Stimulated activated CD8-positive, alpha-beta memory T cell treated with anti-CD3 and anti-CD28 coated beads, Interleukin-15, amount 100 ng/mL, for 24 hours (primary cell): ENCODE data around the gene PCSK6.
"Not testable (repeated sequence)": the region's sequence is repeated elsewhere in the genome, so short reads cannot be mapped to it uniquely, and the experiment has no call there.

Experiments
- DNase-seq: peaks from one replicate; pipeline ENCODE4 v3.0.0-alpha.2; 2020; ENCODE audit warnings: low read depth

The PCSK6 gene

DNA sequence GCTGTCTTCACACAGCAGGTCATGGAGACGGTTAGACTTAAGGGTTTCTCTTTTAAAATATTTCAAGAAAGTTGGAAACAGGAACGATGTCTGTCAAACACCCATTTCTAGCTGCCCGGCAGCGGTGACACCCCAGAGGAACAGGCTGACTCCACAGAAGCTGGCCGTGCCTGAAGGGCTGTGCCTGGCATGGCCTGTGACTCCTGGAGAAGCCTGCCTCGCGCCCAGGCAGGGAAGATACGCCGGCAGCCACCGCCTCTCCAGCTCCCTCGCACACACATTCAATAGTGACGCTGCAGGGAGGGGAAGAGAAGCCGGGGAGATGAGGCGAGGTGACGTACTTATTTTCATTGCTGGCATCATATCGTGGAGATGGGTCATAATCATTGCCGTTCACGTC, 59.9 kb downstream of the PCSK6 start:
- DNase-seq, result no peak

DNA sequence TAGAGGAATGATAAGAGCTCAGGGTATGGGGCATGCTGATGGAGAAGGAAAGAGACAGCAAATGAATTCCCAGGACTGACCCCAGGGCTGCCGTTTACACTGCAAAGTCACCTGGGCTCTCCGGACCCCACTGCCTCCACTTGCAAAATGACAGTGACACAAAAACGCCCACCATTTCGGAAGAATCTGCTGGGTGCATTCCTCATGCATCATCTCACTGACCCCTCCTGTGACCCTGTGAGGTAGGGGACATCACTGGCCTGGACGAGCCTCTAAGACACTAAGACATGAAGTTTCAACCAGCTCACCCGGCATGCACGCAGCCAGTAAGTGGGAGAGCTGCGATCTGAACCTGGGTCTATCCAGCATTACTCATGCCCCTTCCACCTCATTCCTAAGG, 60.3 kb downstream of the PCSK6 start:
- DNase-seq, result no peak

DNA sequence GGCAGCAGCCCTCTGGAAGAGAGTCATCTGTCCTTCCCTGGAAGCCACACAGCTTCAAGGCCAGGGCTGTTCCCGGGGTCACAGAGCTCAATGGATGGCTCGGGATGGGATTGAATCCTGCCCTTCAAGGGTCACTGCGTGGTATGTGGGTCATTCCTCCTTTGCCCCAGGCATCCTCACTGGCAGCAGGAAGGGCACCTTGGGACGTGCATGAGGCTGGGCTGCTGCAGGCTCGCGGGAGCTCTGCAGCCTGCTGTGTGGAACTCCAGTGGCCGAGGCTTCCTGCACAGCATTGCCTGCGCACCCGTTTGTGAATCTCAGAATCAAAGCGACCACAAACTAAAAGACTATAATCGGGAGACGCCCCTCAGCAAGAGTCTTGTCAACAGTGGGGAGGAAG, 60.7 kb downstream of the PCSK6 start:
- DNase-seq, result no peak

DNA sequence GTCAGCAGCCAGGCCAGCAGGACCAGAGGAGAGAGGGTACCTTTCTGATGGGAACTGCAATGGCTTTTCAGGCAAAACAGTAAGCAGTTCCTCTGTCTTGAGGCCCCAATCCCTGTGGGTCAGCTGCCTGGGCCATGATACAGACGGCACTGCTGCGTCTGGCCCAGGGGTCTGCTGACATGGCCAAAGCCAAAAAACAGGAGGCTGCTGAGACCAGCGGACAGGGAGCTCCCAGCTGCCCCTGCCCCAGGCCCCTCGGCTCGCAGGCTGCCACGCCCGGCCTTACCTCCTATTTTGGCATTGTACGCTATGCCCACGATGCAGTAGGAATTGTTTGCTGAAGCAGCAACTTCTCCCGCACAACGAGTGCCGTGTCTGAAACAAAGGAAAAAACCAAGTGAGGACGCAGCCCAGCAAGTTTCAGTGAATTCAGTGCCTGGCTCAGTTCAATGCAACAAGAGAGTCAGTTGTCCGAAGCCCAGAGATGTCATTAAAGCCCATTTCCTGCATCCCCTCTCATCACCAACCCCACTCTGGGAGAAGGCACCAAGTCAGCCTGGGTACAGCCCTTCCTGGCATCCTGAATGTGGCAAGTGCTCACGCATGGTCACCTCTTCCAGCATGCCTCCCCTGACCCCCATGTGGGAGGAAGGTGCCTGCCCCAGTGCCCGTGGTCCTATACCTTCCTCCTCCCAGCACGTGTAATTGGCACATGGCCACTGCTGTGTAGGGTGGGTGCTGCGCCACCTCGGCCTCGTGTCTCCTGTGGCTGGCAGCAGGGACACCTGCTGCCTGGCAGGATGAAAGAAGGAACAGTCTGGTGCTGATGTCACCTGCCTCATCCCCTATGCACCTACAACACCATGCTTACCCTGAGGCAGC, 61.7 kb downstream of the PCSK6 start:
- no peak for DNase-seq

DNA sequence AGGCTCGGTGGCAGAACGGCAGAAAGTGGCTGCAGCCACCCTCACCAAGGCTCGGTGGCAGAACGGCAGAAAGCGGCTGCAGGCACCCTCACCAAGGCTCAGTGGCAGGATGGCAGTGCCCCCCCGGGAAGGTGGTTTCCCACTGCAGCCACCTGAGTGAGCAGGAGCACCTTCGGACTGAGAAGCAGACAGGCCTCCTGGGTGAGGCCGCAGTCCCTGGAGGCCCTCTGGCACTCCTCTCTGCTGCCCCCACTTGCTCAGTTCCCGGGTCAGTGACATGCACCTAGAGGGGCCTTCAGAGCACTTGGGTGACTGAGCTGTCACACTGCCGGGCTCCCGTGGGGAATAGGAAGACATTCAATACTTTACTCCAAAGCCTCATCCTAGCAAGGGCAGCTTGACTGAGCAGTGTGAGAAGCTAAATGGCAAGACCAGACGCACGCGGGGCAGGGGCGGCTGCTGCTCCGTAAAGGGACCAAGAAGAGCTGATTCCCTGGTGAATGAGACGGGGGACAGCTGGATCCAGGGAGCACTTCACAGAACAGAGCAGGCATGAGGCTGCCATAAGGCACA, 62.7 kb downstream of the PCSK6 start:
- no peak for DNase-seq

DNA sequence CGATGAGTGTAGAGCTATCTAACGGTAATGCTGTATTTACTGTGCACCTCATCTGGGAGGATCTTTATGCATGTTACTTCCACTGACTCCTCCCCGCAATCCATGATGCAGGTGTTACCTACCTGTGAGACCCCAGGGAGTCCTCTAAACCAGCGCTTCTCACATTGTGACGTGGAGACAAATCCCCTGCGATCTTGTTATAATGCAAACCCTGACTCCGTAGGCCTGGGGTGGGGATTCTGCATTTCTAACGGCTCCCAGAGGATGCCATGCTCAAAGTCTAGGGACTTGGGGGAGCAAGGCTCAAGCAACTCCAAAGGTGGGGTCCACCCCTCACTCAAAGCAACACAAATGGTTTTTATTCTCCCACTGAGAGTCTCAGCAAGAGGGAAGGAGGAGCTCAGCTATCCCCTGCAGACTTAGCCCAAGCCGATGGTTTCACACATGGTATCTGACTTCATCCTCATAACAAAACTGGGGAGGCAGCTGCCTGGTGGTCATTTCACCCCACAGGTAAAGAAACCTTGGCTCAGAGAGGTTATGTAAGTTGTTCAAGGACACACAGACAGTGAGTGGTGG, 63.6 kb downstream of the PCSK6 start:
- no peak for DNase-seq

DNA sequence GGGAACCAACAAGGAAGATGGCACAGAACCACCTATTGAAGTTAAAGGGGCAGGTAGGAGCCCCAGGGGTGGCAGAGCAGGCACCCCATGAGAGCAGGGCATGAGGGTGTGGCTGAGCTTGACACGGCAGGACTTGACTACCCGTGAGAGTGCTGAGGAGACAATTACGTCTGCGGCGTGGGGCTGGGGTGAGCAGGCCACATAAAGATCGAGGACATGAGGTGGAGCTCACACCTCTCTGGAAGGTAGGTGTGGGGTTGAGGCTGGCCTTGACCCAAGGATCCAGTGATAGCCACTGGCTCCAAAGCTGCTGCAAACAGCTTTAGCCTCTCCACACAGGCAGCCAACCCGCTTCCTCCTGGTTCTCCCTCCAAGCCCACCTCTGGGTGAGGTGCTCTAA, 64.5 kb downstream of the PCSK6 start:
- DNase-seq, result no peak

DNA sequence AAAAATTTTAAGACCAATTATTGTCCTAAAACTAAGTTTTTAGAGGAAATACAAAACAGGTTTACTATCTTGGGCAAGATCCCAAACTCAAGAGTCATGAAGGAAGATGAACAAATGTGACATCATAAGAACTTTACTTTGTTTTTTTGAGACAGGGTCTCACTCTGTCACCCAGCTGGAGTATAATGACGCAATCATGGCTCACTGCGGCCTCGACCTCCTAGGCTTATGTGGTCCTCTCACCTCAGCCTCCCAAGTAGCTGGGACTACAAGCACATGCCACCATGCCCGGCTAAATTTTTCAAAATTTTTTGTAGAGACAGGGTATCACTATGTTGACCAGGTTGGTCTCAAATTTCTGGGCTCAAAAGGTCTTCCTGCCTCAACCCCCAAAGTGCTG, 69.3 kb downstream of the PCSK6 start:
- DNase-seq, result no peak

DNA sequence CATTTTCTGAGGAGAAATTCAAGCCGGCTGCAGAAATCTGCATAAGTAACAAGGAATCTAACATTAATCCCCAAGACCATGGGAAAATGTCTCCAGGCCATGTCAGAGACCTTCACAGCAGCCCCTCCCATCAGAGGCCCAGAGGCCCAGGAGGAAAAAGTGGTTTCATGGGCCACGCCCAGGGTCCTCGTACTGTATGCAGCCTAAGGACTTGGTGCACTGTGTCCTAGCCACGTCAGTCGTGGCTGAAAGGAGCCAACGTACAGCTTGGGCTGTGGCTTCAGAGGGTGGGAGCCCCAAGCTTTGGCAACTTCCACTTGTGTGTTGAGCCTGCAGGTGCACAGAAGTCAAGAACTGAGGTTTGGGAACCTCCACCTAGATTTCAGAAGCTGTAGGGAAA, 73.0 kb downstream of the PCSK6 start:
- not testable (repeated sequence) for DNase-seq

DNA sequence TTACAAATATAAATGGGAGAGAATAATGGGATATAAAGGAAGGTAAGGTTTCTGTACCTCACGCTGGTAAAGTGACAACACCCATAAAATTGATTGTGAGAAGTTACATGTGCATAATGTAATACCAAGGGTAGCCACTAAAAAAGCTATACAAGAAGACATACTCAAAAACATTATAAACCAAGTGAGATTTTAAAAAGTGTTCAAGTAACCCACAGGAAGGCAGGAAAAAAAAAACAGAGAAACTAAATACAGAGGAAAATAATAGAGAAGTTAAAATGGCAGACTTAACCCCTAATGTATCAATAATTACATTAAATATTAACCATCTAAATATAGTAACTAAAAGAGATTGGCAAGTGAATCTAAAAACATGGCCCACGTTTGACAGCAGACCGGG, 76.3 kb downstream of the PCSK6 start:
- no peak for DNase-seq

DNA sequence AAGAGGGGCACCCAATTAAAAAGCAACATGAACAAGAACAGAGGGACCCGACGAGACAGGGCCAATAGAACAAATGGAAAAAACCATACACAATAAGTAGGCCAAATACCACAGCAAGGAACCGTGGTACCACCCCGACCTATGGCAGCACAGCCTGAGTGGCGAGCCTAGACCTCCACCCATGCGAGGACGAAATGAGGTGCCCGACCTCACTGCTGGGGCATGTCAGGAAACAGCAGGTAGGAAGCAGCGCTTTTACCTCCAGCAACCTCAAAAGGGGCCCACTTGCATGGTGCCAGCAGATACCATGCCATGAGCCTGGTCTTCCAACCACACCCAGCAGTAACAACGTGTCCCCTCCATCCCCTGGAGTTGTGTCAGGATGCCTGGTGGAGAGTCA, 77.9 kb downstream of the PCSK6 start:
- no peak for DNase-seq

DNA sequence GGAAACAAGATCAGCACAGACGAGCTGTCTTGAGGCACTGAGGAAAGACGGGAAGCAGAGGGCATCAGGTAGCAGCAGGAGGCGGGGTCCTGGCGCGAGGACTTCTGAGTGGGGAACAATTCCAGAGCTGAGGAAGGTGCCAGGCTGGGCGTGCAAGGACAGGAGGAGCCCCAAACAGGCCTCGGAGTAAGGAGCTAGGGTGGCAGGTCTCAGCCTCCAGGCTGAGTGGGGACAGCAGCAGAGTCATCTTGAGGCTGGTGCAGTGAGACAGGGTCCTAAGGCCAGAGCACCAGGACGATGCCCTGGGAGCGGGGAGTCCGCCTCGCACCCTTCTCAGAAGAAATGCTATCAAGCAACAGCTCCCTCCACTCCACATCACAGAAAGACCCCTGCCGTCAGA, 78.4 kb downstream of the PCSK6 start:
- DNase-seq, result no peak

DNA sequence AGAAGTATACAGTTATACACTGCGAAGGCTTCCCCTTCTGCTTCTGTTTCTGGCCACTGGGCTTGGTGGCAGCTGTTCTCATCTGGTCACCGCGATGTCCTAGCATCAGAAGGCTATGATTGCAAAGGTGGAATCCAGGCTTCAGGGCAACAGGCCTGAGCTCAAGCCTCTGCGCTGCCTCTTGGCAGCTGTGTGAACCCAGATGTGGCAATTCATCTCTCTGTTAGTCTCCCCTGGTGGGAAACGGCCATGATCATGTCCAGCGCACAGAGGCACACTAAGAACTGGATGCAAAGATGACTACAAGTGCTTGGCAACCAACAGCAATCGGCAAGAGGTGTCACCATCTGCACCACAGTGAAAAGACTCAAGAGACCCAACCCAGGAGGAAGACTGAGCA, 78.9 kb downstream of the PCSK6 start:
- DNase-seq, result no peak

DNA sequence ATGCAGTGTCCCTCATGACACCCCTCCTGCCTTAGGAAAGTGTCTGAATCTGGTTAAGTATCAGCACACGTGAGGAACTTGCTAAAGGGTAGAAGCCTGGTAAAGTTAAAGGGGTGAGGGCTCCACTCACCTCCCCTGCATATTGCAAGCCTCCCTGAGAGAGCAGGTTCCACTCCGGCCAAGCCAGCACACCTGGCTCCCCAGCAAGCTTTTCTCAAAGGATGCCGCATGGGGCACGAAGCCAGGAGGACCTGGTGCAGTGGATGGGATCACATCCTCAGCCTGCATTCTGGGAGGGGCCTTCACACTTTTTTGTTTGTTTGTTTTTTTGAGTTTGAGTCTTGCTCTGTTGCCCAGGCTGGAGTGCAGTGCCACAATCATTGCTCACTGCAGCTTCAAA, 79.9 kb downstream of the PCSK6 start:
- no peak for DNase-seq

DNA sequence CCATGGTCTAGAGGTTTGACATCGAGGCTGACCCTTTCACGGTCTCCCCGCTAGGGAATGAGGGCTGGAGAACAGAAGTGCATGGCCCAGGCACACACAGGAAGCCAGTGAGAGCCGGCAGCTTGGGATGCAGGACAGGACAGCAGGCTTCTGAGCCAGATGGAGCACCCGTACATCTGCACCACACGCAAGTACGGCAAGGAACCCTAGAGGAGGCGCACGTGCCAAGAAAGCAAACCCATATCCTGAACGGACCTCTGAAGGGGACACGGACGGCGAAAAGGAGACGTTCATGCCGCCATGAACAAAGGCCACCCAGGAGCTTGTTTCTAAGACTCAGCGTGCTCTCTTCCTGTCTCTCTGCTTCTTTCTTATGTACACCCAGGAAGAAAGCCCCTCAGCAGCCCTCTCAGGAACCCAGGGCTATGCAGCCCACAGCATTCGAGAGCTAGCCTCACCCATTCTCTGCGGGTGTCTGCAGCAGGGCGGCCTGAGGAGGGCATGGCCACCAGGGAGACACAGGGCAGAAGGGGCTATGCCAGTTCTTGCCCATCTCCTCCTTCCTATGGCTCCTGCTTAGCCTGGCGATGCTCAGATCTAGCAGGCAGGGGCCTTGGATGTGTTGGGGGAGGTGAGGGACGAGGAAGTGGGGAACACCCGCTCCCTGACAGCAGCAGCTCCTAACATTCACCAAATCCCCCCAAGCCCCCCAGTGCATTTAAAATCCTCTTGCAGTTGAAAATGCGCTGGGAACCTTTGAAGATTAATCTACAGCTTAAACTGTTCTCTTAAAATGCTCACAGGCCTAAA, 81.3 kb downstream of the PCSK6 start:
- DNase-seq, result no peak

DNA sequence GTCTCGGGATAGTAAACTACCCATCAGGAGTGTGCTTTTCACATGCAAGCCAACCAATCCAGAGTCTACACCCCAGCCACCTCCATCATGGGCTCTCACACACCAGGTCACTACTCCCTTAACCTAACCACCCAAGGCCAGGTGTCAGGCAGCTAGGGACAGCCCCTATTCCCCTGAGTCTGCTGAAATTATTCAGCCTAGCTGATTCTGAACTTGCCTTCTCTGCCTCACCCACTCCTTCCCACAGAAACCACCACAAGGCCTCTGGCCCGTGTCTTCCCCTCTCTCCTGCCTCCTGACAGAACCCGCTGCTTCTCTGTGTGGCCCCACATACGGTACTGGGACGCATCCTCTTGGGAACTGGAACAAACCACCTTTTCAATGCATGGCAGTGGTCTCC, 82.1 kb downstream of the PCSK6 start:
- DNase-seq, result no peak

DNA sequence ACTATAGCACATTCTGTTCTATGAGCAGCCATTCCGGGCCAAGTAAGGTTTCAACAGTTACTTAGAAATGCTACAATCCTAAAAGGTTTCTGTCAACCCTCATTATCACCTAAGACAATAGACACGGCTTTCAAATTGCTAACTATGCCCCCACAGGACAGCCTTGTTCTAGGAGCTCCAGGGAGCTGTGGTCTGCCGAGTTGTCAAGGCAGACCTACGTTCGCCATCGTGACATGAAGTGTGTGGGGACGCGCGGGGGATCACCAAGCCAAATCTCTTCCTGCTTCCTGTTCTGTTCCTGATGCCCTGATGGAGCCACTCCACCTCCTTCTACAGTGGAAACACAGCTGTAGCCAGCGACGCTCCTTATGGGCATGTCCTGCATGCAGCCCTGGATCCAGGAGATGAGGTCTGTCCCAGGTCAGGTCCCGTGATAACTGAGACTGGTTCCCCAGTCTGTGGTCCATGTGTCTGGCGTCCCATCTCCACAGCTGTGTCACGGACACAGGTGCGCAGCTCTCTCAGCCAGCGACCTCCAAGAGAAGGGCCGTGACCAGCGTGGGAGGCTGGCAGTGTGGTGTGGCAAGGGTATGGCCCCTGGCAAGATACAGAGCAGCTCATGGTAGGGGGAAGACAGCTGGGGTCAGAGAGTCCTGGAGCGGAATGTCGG, 82.8 kb downstream of the PCSK6 start:
- no peak for DNase-seq

DNA sequence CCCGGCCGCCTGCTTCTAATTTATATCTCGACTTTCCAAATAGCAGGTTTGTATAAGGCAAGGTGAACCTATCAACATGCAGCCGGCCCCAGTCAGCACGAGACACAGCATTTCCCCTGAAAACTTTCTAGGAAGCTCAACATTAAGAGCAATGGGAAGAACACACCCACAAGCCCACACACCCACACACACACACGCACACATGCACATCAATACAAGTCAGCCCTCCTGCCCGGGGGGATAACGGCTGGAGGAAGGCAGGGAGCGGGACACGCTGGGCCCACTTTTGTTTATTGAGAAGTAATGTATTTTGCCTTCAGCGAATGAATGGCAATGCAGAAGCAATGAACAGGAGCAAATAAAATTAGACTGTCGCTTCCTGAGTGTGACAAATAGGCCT, 83.5 kb downstream of the PCSK6 start:
- DNase-seq, result no peak

DNA sequence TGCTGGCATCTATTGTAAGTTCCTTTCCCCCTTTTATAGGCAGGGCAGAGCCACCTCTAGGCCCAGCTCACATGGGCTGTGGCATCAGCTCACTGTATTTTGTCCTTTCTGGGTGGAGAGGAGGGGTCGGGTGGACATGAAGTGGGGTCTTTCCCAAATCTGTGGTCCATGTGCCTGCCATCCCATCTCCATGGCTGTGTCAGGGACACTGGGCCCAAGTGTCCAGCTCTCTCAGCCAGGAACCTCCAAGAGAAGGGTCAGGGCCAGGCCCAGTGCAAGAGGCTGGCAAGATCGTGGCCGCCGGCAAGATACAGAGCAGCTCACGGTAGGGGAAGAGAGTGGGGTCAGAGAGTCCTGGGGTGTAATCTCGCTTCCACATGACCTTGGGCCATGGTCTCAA, 85.3 kb downstream of the PCSK6 start:
- no peak for DNase-seq

DNA sequence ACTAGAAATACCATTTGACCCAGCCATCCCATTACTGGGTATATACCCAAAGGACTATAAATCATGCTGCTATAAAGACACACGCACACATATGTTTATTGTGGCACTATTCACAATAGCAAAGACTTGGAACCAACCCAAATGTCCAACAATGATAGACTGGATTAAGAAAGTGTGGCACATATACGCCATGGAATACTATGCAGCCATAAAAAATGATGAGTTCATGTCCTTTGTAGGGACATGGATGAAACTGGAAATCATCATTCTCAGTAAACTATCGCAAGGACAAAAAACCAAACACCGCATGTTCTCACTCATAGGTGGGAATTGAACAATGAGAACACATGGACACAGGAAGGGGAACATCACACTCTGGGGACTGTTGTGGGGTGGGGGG, 86.6 kb downstream of the PCSK6 start:
- not testable (repeated sequence) for DNase-seq

DNA sequence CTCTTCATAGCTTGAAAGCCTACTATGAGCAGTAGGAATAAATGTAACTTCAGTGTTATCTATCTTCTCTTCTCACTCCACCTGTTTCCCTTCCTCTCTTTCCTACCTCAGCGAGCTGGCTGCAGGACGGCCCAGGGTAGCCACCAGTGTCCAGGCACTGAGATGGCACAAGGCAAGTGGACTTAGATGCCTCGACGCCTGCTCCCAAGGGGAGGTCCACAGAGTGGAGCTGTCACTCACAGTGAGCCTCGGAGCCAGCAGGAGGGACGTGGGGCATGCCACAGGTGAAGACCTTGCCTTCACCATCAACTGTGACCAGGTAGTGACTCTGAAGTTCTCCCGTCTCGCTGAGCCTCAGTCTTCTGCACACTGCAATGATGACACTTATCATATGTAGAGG, 88.2 kb downstream of the PCSK6 start:
- no peak for DNase-seq

DNA sequence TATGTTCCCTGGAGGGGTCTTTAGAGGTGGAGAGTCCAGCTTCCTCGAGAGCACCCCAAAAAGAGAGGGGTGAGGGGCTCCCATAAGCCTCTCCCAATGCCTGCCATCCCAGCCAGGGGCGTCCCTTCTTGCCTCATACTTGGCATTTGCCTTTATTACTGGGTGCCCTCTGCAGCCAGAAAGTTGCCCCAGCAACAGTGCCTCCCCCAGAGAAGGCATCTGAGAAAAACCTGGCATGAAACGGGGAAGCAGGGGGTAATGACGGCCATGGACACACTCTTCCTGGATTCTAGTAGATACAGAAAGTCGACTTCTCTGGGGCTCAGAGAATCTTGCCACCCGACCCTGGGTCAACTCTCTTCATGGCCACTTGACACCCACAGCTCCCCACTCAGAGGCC, 90.1 kb downstream of the PCSK6 start:
- DNase-seq, result no peak
